H1 (cell line): Measurements from ENCODE around the gene MORN2. TPM values are rescaled to one million over a fixed set of nuclear protein-coding genes. Genes with fewer than 3 reads are reported as not detected.

ENCODE experiments used
- CTCF ChIA-PET: fragments of 300-600 bp; sonication (Branson Sonifier 250); formaldehyde crosslinking; loops from one replicate; lab custom pipeline; 2021; ENCODE audit not compliant: partially characterized antibody; lab: Charles Lee
- POLR2A ChIA-PET: fragments of 300-600 bp; sonication (Branson Sonifier 250); formaldehyde crosslinking; loops from one replicate; lab custom pipeline; 2021; ENCODE audit warnings: inconsistent platforms; ENCODE audit not compliant: partially characterized antibody; lab: Charles Lee
- DNase-seq, 2 experiments: peaks; one replicate each; pipeline versions ENCODE4 v3.0.0 to v3.0.0-alpha.2; 2010 to 2022; ENCODE audit warnings: low spot score in 2 of 2, low read depth in 1 of 2, mixed read lengths in 1 of 2
- FAIRE-seq: peaks from 2 replicates; lab custom pipeline; 2011; peaks lifted over from hg19 to GRCh38; lab: Jason Lieb, UNC
- H2AFZ ChIP-seq: 2 replicates; pipeline ENCODE4 v1.8.1; 2012; ENCODE audit warnings: low read length, inconsistent platforms
- H2AK5ac ChIP-seq: 2 replicates; pipeline ENCODE4 v1.6.1; 2013; ENCODE audit warnings: low read depth, low read length
- H2BK120ac ChIP-seq: replicated peaks from 2 replicates; pipeline ENCODE3; 2013; ENCODE audit warnings: low read depth, low read length, inconsistent platforms
- H2BK12ac ChIP-seq: 2 replicates; pipeline ENCODE4 v1.6.1; 2013; ENCODE audit warnings: low read depth, low read length
- H2BK15ac ChIP-seq: 2 replicates; pipeline ENCODE4 v1.6.1; 2013; ENCODE audit warnings: low read length
- H2BK20ac ChIP-seq: 2 replicates; pipeline ENCODE4 v1.6.1; 2013; ENCODE audit warnings: low read length
- H2BK5ac ChIP-seq: 2 replicates; pipeline ENCODE4 v1.6.1; 2013; ENCODE audit warnings: low read depth, low read length
- H3K14ac ChIP-seq: 2 replicates; pipeline ENCODE4 v1.6.1; 2013; ENCODE audit warnings: inconsistent platforms; ENCODE audit not compliant: insufficient read length
- H3K18ac ChIP-seq: 2 replicates; pipeline ENCODE4 v1.6.1; 2013; ENCODE audit warnings: low read length; ENCODE audit errors: extremely low read depth
- H3K23ac ChIP-seq: 2 replicates; pipeline ENCODE4 v1.6.1; 2013; ENCODE audit warnings: inconsistent platforms; ENCODE audit not compliant: insufficient read length
- H3K23me2 ChIP-seq: 2 replicates; pipeline ENCODE4 v1.6.1; 2013; ENCODE audit warnings: low read depth, low read length
- H3K27ac ChIP-seq: 2 replicates; pipeline ENCODE4 v1.6.1; 2011; ENCODE audit warnings: low read depth, low read length, inconsistent platforms
- H3K27me3 ChIP-seq, 4 experiments: replicated peaks in 1 of 4; 1 replicate in 1 of 4; 2 replicates in 3 of 4; pipeline versions ENCODE4 v1.6.1 to v1.8.1; 2011 to 2013; ENCODE audit warnings: low read length in 3 of 4, mild to moderate bottlenecking in 3 of 4, inconsistent platforms in 2 of 4, mixed read lengths in 2 of 4, moderate library complexity in 1 of 4; ENCODE audit not compliant: control insufficient read depth in 3 of 4, insufficient read depth in 3 of 4; ENCODE audit errors: extremely low read depth in 1 of 4
- H3K36me3 ChIP-seq, 4 experiments: 2 replicates each; pipeline versions ENCODE4 v1.6.1 to v1.8.1; 2011 to 2013; ENCODE audit warnings: mild to moderate bottlenecking in 4 of 4, low read length in 3 of 4, moderate library complexity in 2 of 4, control low read depth in 1 of 4, inconsistent platforms in 1 of 4; ENCODE audit not compliant: insufficient read depth in 4 of 4, control insufficient read depth in 2 of 4
- H3K4ac ChIP-seq: replicated peaks from 2 replicates; pipeline ENCODE3; 2013; ENCODE audit warnings: low read length, low read depth, mixed read lengths, inconsistent platforms; ENCODE audit not compliant: insufficient read length
- H3K4me1 ChIP-seq, 4 experiments: replicated peaks in 1 of 4; 1 replicate in 1 of 4; 2 replicates in 3 of 4; pipeline versions ENCODE4 v1.6.1 to v1.8.1; 2011 to 2013; ENCODE audit warnings: low read length in 3 of 4, inconsistent platforms in 2 of 4, mixed read lengths in 1 of 4; ENCODE audit not compliant: insufficient read depth in 4 of 4, control insufficient read depth in 3 of 4
- H3K4me2 ChIP-seq, 2 experiments: 2 replicates each; pipeline versions ENCODE4 v1.6.1 to v1.8.1; 2011 to 2013; ENCODE audit warnings: low read depth in 2 of 2, low read length in 2 of 2, control low read depth in 1 of 2, inconsistent platforms in 1 of 2, mild to moderate bottlenecking in 1 of 2; ENCODE audit not compliant: insufficient read depth in 1 of 2
- H3K4me3 ChIP-seq, 4 experiments: fragments of 200-600, 300-600 bp in 1 of 4; sonication (generic), shearing (Covaris generic), sonication (Bioruptor Twin) in 1 of 4; 2 replicates each; pipeline versions ENCODE4 v1.5.1 to v1.8.1; 2011 to 2016; ENCODE audit warnings: low read length in 4 of 4, low read depth in 3 of 4, control low read depth in 2 of 4, inconsistent platforms in 2 of 4, mild to moderate bottlenecking in 2 of 4, mixed read lengths in 1 of 4, moderate library complexity in 1 of 4; ENCODE audit not compliant: insufficient read depth in 2 of 4; ENCODE audit errors: extremely low read depth in 1 of 4
- H3K56ac ChIP-seq: replicated peaks from 2 replicates; pipeline ENCODE3; 2013; ENCODE audit warnings: low read depth, mild to moderate bottlenecking, mixed read lengths, low read length, inconsistent platforms; ENCODE audit not compliant: insufficient read length
- H3K79me1 ChIP-seq: 2 replicates; pipeline ENCODE4 v1.6.1; 2013; ENCODE audit warnings: low read depth, low read length, control low read depth
- H3K79me2 ChIP-seq, 2 experiments: 2 replicates each; pipeline versions ENCODE4 v1.6.1 to v1.8.1; 2012 to 2013; ENCODE audit warnings: low read length in 2 of 2, mild to moderate bottlenecking in 2 of 2, inconsistent platforms in 1 of 2; ENCODE audit not compliant: insufficient read depth in 2 of 2, control insufficient read depth in 1 of 2
- H3K9ac ChIP-seq, 4 experiments: replicated peaks in 1 of 4; 1 replicate in 1 of 4; 2 replicates in 3 of 4; pipeline versions ENCODE4 v1.6.1 to v1.8.1; 2011 to 2013; ENCODE audit warnings: low read depth in 3 of 4, low read length in 3 of 4, control low read depth in 2 of 4, mild to moderate bottlenecking in 2 of 4, moderate library complexity in 2 of 4, inconsistent platforms in 1 of 4; ENCODE audit errors: extremely low read depth in 1 of 4
- H3K9me3 ChIP-seq, 2 experiments: 2 replicates each; pipeline versions ENCODE4 v1.6.1 to v1.8.1; 2012 to 2013; ENCODE audit warnings: mild to moderate bottlenecking in 2 of 2, moderate library complexity in 2 of 2, control low read depth in 1 of 2, inconsistent platforms in 1 of 2, low read depth in 1 of 2, low read length in 1 of 2, mixed read lengths in 1 of 2; ENCODE audit not compliant: insufficient read depth in 2 of 2
- H4K20me1 ChIP-seq, 2 experiments: replicated peaks in 1 of 2; 2 replicates each; pipeline versions ENCODE3 to v1.8.1; 2011 to 2013; ENCODE audit warnings: inconsistent platforms in 2 of 2, low read length in 2 of 2, mild to moderate bottlenecking in 1 of 2; ENCODE audit not compliant: insufficient read depth in 2 of 2, control insufficient read depth in 1 of 2
- H4K5ac ChIP-seq: 2 replicates; pipeline ENCODE4 v1.6.1; 2013; ENCODE audit warnings: low read length, low read depth, mixed read lengths, inconsistent platforms; ENCODE audit not compliant: insufficient read length
- H4K8ac ChIP-seq: 2 replicates; pipeline ENCODE4 v1.8.0; 2013; ENCODE audit warnings: mild to moderate bottlenecking, moderate library complexity, low read length, inconsistent platforms; ENCODE audit not compliant: insufficient read depth; ENCODE audit errors: extremely low read depth
- H4K91ac ChIP-seq: replicated peaks from 2 replicates; pipeline ENCODE3; 2013; ENCODE audit warnings: low read length, mixed read lengths, inconsistent platforms; ENCODE audit not compliant: insufficient read length
- RBBP5 ChIP-seq: IDR thresholded peaks from 2 replicates; pipeline ENCODE4 v1.7.1; 2012; ENCODE audit warnings: low read depth, mild to moderate bottlenecking, inconsistent platforms, low read length, moderate library complexity, borderline replicate concordance
- WGBS, 2 experiments: shearing (Covaris generic) in 1 of 2; methylation state at CpG; one replicate each; pipeline versions ENCODE4 v1.1.6 to v1.1.7; 2013 to 2015; ENCODE audit warnings: low lambda C conversion rate in 2 of 2, mixed read lengths in 2 of 2, inconsistent platforms in 1 of 2, low coverage in 1 of 2, missing lambda C conversion rate in 1 of 2; ENCODE audit not compliant: insufficient replicate concordance in 2 of 2, insufficient coverage in 1 of 2, insufficient read length in 1 of 2; ENCODE audit errors: extremely low coverage in 1 of 2, missing lambda C conversion rate in 1 of 2; 5-methylcytosine and 5-hydroxymethylcytosine counted together
- polyA plus RNA-seq, 7 experiments: library from polyadenylated mRNA; depleted of rRNA in 3 of 7; stranded (reverse) in 5 of 7; unstranded in 2 of 7; fragments of >200 nt in 5 of 7; fragments of 200-250 nt in 2 of 7; gene quantifications; 1 replicate in 5 of 7; 2 replicates in 1 of 7; 4 replicates in 1 of 7; pipeline versions ENCODE4 v1.2.1 to v1.2.3, GENCODE V29; 2011 to 2013; ENCODE audit warnings: missing spikeins in 2 of 7, mixed read lengths in 2 of 7
- total RNA-seq: library from RNA; stranded (reverse); fragmentation: NEBNext Ultra II Directional; extraction: Animal tissue kit (Norgen Biotek cat#: 25700); gene quantifications from 2 replicates; pipeline ENCODE4 v1.2.1, GENCODE V29; 2021

MORN2 gene
- total and polyA plus RNA-seq, 2 of the 8 experiments (the other 6 are each of a cell fraction or from before 2014, with no cell fraction given) = 7.2 to 11.3 TPM

DNA sequence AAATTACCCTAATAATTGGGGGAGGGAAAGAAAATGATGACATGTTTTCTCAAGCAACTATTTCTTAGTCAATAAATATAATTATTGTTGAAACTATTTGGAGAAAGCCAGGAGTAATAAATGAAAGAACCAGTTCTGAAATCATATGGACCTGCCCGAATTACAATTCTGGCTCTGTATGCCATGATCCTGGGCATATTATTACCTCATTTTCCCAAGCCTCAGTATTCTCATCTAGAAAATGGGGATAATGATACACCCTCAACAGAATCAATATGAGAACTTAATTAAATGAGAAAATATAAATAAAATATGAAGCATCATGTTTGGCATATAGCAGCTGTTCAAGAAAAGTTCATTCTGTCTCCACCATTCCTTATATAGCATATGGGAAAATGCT is 36.8 kb downstream of the MORN2 start:
- Histone ChIP-seq H2BK20ac (no peak overlapping the region), H3K9ac (no peak overlapping the region), H3K23me2 (no peaks in the 10 kb centered on the region), H3K4ac (no peak overlapping the region), H3K27ac (no peak overlapping the region), H3K18ac (no peak overlapping the region), H2AK5ac (no peak overlapping the region), H2BK15ac (no peak overlapping the region), H4K20me1 (no peaks in the 10 kb centered on the region), H3K56ac (no peak overlapping the region), H3K9me3 (no peaks in the 10 kb centered on the region), H4K91ac (no peak overlapping the region), H3K4me1 (no peaks in the 10 kb centered on the region), H2BK12ac (no peak overlapping the region), H3K14ac (no peak overlapping the region), H4K8ac (no peak overlapping the region), H3K79me1 (no peaks in the 10 kb centered on the region), H4K5ac (no peak overlapping the region), H3K27me3 (no peaks in the 10 kb centered on the region), H3K4me2 (no peak overlapping the region), H2BK120ac (no peak overlapping the region), H3K23ac (no peak overlapping the region), H2BK5ac (no peak overlapping the region), H3K4me3 (no peak overlapping the region), H2AFZ (no peak overlapping the region), H3K36me3 (no peaks in the 10 kb centered on the region), H3K79me2 (no peaks in the 10 kb centered on the region)
- FAIRE-seq (no peak), DNase-seq (no peak)
- WGBS, 2 experiments = 0% methylated on average over 1 of the region's 1 CpG; no CpG with 5 or more reads in 1 of the 2 experiments
- ChIA-PET POLR2A (interaction anchor here (0.6 kb wide), 1 partner anchor 144 kb away, joined by 4 read pairs; no protein-coding TSS in a partner anchor), CTCF (interaction anchor here (1.0 to 1.3 kb wide), 2 partner anchors 14 to 78 kb away, joined by 3 to 4 read pairs; no protein-coding TSS in a partner anchor)
- TF ChIP-seq RBBP5 = no peak
